ENCODE results near the gene PPARG.

- TF ChIP-seq YY1 (IDR thresholded peaks at IDR 0.05; ENCODE audit: insufficient read depth, insufficient read length) (no peak), SUZ12 (IDR thresholded peaks at IDR 0.05; ENCODE audit: extremely low read depth, insufficient read depth, insufficient read length) (no peak)
Measured at GRCh38 chr3:12416731-12417130, 127.9 kb downstream of the PPARG start.
